Neural progenitor cell (in vitro differentiated cells): ENCODE measurements around the gene SUN1. TPM values are rescaled to one million over a fixed set of nuclear protein-coding genes. Genes with fewer than 3 reads are reported as not detected.

Experiments
- DNase-seq: peaks from one replicate; pipeline ENCODE4 v3.0.0-alpha.2; 2016; ENCODE audit warnings: low spot score
- H2AFZ ChIP-seq: fragments of 200-600 bp; sonication (generic); replicated peaks from 2 replicates; pipeline ENCODE4 v1.6.1; 2016; ENCODE audit warnings: antibody characterized with exemption
- H3F3A ChIP-seq: fragments of 200-600 bp; sonication (generic); 2 replicates; pipeline ENCODE4 v1.6.1; 2016; ENCODE audit warnings: antibody characterized with exemption, low read depth
- H3K27ac ChIP-seq: fragments of 200-600 bp; sonication (generic); 2 replicates; pipeline ENCODE4 v1.5.1; 2016; ENCODE audit warnings: mild to moderate bottlenecking
- H3K27me3 ChIP-seq: fragments of 200-600 bp; sonication (generic); 2 replicates; pipeline ENCODE4 v1.6.1; 2016; ENCODE audit warnings: mild to moderate bottlenecking, moderate library complexity
- H3K36me3 ChIP-seq: fragments of 200-600 bp; sonication (generic); 2 replicates; pipeline ENCODE4 v1.5.1; 2016
- H3K4me1 ChIP-seq: fragments of 200-600 bp; sonication (generic); 2 replicates; pipeline ENCODE4 v1.6.1; 2016; ENCODE audit warnings: mixed run types
- H3K4me2 ChIP-seq: fragments of 200-600 bp; sonication (generic); 2 replicates; pipeline ENCODE4 v1.6.1; 2016
- H3K4me3 ChIP-seq: fragments of 200-600 bp; sonication (generic); 2 replicates; pipeline ENCODE4 v1.5.1; 2016
- H3K79me2 ChIP-seq: fragments of 200-600 bp; sonication (generic); 2 replicates; pipeline ENCODE4 v1.6.1; 2016; ENCODE audit warnings: low read depth
- H3K9ac ChIP-seq: fragments of 200-600 bp; sonication (generic); 2 replicates; pipeline ENCODE4 v1.6.1; 2016
- H3K9me3 ChIP-seq: fragments of 200-600 bp; sonication (generic); 2 replicates; pipeline ENCODE4 v1.5.1; 2016; ENCODE audit warnings: low read depth
- H4K20me1 ChIP-seq: fragments of 200-600 bp; sonication (generic); 2 replicates; pipeline ENCODE4 v1.6.1; 2016; ENCODE audit warnings: low read depth
- H3K27ac Mint-ChIP-seq: 3 replicates; pipeline ENCODE4 v1.8.0; 2021; ENCODE audit warnings: mixed read lengths
- H3K27me3 Mint-ChIP-seq: 2 replicates; pipeline ENCODE4 v1.8.0; 2022; ENCODE audit warnings: low read depth, mild to moderate bottlenecking, inconsistent platforms, moderate library complexity, mixed read lengths; ENCODE audit not compliant: insufficient read depth
- H3K36me3 Mint-ChIP-seq: 3 replicates; pipeline ENCODE4 v1.8.0; 2021; ENCODE audit warnings: mixed read lengths
- H3K4me1 Mint-ChIP-seq: 3 replicates; pipeline ENCODE4 v1.8.0; 2021; ENCODE audit warnings: mixed read lengths
- H3K4me3 Mint-ChIP-seq: 3 replicates; pipeline ENCODE4 v1.8.0; 2021; ENCODE audit warnings: mild to moderate bottlenecking, moderate library complexity, mixed read lengths
- H3K9me3 Mint-ChIP-seq: 3 replicates; pipeline ENCODE4 v1.8.0; 2020; ENCODE audit warnings: mixed read lengths
- EZH2 ChIP-seq: fragments of 200-600 bp; sonication (generic); IDR thresholded peaks from 2 replicates; pipeline ENCODE4 v1.6.1; 2017; ENCODE audit warnings: antibody characterized with exemption, mild to moderate bottlenecking, moderate library complexity
- EZH2phosphoT487 ChIP-seq: fragments of 200-600 bp; sonication (generic); IDR thresholded peaks from 2 replicates; pipeline ENCODE4 v1.6.1; 2017; ENCODE audit warnings: antibody characterized with exemption
- total RNA-seq: library from RNA; depleted of rRNA; stranded (reverse); fragments of >200 nt; gene quantifications from 2 replicates; pipeline ENCODE4 v1.2.3, GENCODE V29; 2015; ENCODE audit warnings: low replicate concordance
- TF ChIP-seq, protein P1 (sequence below): fragments of 200-600 bp; sonication (generic); IDR thresholded peaks from 2 replicates; pipeline ENCODE4 v1.5.1; 2017; ENCODE audit warnings: antibody characterized with exemption, mild to moderate bottlenecking

The SUN1 gene
- total RNA-seq, 1 donor from 2014 or later, result 104 TPM

DNA sequence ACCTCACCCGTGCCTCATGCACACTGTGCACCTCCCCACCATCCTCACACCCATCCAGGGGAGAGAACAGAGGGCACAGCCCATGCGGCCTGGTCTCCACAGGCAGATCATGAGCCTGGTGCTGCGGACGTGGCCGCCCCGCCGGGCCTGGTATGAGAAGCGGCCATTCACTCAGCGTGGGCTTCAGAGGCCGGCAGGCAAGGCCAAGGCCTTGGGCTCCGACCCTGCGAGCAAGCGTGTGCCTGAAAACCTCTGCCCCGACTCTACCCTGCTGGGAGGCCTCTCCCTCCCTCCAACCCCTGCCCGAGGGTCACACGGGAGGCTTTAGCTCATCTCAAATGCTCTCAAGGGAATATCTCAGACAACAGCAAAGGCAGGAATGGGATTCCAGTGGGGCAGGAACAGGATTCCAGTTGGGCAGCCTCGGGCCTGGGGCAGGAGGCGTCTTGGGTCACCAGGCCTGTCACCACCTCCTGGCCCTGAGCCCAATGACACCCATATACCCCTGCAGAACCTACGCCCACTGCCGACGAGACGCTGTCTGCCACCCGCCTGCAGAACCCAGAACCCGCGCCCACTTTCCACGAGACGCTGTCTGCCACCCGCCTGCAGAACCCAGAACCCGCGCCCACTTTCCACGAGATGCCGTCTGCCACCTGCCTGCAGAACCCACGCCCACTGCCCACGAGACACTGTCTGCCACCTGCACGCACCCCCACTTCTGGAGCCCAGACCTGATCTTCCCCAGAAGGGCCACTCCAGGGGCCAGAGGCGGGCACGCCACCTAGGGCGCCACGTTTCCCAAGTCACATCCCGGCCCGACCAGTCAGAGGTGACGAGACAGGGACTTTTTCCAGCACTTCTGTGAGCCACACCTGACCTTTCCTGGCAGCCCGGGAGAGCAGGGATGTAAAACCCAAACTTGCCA is 83.3 kb downstream of the SUN1 start:
- no peaks in the 10 kb centered on the region for H3F3A ChIP-seq
- peaks cover 19% of the 10 kb centered on the region for H3K4me1 Mint-ChIP-seq
- H3K9me3 ChIP-seq, result no peaks in the 10 kb centered on the region
- TF ChIP-seq, protein P1, sequence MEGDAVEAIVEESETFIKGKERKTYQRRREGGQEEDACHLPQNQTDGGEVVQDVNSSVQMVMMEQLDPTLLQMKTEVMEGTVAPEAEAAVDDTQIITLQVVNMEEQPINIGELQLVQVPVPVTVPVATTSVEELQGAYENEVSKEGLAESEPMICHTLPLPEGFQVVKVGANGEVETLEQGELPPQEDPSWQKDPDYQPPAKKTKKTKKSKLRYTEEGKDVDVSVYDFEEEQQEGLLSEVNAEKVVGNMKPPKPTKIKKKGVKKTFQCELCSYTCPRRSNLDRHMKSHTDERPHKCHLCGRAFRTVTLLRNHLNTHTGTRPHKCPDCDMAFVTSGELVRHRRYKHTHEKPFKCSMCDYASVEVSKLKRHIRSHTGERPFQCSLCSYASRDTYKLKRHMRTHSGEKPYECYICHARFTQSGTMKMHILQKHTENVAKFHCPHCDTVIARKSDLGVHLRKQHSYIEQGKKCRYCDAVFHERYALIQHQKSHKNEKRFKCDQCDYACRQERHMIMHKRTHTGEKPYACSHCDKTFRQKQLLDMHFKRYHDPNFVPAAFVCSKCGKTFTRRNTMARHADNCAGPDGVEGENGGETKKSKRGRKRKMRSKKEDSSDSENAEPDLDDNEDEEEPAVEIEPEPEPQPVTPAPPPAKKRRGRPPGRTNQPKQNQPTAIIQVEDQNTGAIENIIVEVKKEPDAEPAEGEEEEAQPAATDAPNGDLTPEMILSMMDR, result no peak
- no peak for TF ChIP-seq EZH2phosphoT487
- TF ChIP-seq EZH2, result no peak
- H3K79me2 ChIP-seq, result no peaks in the 10 kb centered on the region
- no peak overlapping the region for H3K4me3 ChIP-seq
- H3K4me1 ChIP-seq, result no peaks in the 10 kb centered on the region
- no peak for DNase-seq
- no peaks in the 10 kb centered on the region for H3K36me3 Mint-ChIP-seq
- H3K4me2 ChIP-seq, result no peak overlapping the region
- H3K9me3 Mint-ChIP-seq, result no peaks in the 10 kb centered on the region
- H3K9ac ChIP-seq, result no peak overlapping the region
- peaks cover 4% of the 10 kb centered on the region for H3K27me3 ChIP-seq
- H4K20me1 ChIP-seq, result no peaks in the 10 kb centered on the region
- H2AFZ ChIP-seq, result no peak overlapping the region
- peaks cover 10% of the 10 kb centered on the region for H3K27me3 Mint-ChIP-seq
- peak overlapping the region; percentile 90 for H3K27ac Mint-ChIP-seq
- H3K27ac ChIP-seq, result no peak overlapping the region
- H3K4me3 Mint-ChIP-seq, result no peak overlapping the region
- H3K36me3 ChIP-seq, result no peaks in the 10 kb centered on the region

DNA sequence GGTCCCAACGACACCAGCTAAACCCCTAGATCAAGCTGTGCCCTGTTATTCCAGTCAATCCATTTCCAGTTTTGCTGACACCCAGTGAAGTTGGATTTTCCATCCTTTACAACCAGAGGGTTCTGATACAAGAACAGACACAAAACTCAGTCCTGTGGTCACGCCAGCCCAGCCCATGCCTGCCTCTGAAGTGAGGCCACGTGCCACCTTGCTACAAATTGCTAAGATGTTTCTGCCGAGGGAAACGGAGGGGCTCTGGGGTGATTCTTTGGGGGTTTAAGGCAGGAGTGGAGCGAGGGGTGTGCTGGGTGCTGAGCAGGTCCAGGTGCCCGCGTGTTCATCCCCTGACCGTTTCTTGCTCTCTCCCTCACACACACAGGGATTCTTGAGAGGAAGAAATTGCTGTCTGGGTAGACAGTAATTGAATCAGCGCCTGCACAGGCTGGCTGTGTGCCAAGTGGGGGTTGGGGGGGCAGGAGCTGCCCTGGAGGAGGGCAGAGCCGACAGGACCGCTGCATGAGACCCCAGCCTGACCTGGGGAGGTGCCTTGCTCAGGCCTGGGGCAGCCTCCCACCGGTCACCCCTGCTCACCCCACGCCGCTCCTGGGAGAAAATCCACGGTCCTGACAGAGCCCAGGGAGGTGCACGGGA is 84.1 kb downstream of the SUN1 start:
- H2AFZ ChIP-seq, result no peak overlapping the region
- no peak overlapping the region for H3K4me2 ChIP-seq
- no peaks in the 10 kb centered on the region for H3F3A ChIP-seq
- no peaks in the 10 kb centered on the region for H3K36me3 ChIP-seq
- H3K9ac ChIP-seq, result no peak overlapping the region
- no peaks in the 10 kb centered on the region for H3K27me3 ChIP-seq
- H3K79me2 ChIP-seq, result no peaks in the 10 kb centered on the region
- Mint-ChIP-seq H3K27ac (peak overlapping the region; percentile 90), H3K9me3 (no peaks in the 10 kb centered on the region), H3K36me3 (no peaks in the 10 kb centered on the region), H3K4me3 (no peak overlapping the region), H3K4me1 (peaks cover 19% of the 10 kb centered on the region), H3K27me3 (peaks cover 10% of the 10 kb centered on the region)
- H4K20me1 ChIP-seq, result no peaks in the 10 kb centered on the region
- H3K4me1 ChIP-seq, result no peaks in the 10 kb centered on the region
- H3K27ac ChIP-seq, result no peak overlapping the region
- H3K9me3 ChIP-seq, result no peaks in the 10 kb centered on the region
- TF ChIP-seq, protein P1, result no peak
- TF ChIP-seq EZH2 (no peak), EZH2phosphoT487 (no peak)
- no peak for DNase-seq
- no peak overlapping the region for H3K4me3 ChIP-seq

DNA sequence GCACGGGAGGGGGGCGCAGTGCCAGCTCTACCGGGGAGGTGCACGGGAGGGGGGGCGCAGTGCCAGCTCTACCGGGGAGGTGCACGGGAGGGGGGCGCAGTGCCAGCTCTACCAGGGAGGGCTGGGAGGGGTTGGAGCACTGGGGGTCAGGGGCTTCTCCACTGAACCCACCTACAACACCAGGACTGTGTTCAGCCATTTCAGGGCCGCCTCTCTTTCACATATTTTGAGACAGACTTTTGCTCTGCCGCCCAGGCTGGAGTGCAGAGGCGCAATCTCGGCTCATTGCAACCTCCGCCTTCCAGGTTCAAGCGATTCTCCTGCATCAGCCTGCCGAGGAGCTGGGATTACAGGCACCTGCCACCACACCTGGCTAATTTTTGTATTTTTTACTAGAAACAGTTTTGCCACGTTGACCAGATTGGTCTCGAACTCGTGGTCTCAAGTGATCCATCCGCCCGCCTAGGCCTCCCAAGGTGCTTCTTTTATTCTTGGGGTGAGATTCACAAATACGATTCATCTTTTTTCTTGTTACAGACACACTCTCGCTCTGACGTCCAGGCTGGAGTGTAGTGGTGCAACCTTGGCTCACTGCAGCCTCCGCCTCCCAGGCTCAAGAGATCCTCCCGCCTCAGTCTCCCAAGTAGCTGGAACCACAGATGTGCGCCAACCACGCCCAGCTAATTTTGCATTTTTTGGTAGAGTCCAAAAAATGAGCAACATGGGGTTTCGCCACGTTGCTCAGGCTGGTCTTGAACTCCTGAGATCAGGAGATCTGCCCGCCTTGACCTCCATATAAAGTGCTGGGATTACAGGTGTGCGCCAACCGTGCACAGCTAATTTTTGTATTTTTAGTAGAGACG is 85.2 kb downstream of the SUN1 start:
- no peaks in the 10 kb centered on the region for H3K36me3 ChIP-seq
- H3K9ac ChIP-seq, result no peak overlapping the region
- no peaks in the 10 kb centered on the region for H3K9me3 ChIP-seq
- Mint-ChIP-seq H3K36me3 (no peaks in the 10 kb centered on the region), H3K27me3 (peaks cover 10% of the 10 kb centered on the region), H3K9me3 (no peaks in the 10 kb centered on the region), H3K27ac (no peak overlapping the region), H3K4me3 (peak overlapping the region; percentile 30), H3K4me1 (peaks cover 19% of the 10 kb centered on the region)
- H3K79me2 ChIP-seq, result no peaks in the 10 kb centered on the region
- H4K20me1 ChIP-seq, result no peaks in the 10 kb centered on the region
- no peak overlapping the region for H2AFZ ChIP-seq
- TF ChIP-seq, protein P1, result no peak
- TF ChIP-seq EZH2phosphoT487 (no peak), EZH2 (no peak)
- no peak for DNase-seq
- H3K4me3 ChIP-seq, result no peak overlapping the region
- no peak overlapping the region for H3K27ac ChIP-seq
- H3F3A ChIP-seq, result no peaks in the 10 kb centered on the region
- no peaks in the 10 kb centered on the region for H3K4me1 ChIP-seq
- no peak overlapping the region for H3K4me2 ChIP-seq
- no peaks in the 10 kb centered on the region for H3K27me3 ChIP-seq
